SK-N-SH treated with all-trans-retinoic acid at 6 μM for 48 hours (cell line): ENCODE measurements around the gene NKD1.
A peak's percentile ranks its signal among the peaks of the same experiment; 100 is the strongest.

Experiments
- ATAC-seq: fragments of 200-7000 bp; cut with Tn5 transposase; 3 replicates; pipeline ENCODE4 v1.9.1; 2020; ENCODE audit warnings: mild to moderate bottlenecking, moderate library complexity
- ARNTL ChIP-seq: fragments of 450-650 bp; formaldehyde crosslinking; IDR thresholded peaks from 2 replicates; pipeline ENCODE4 v1.5.0; 2020; ENCODE audit warnings: low read depth, mild to moderate bottlenecking, moderate library complexity, borderline replicate concordance
- BACH2 ChIP-seq: fragments of 250-450 bp; sonication (Bioruptor Pico); IDR thresholded peaks from 2 replicates; pipeline ENCODE4 v1.9.0; 2021; ENCODE audit warnings: mild to moderate bottlenecking, borderline replicate concordance
- CSDC2 ChIP-seq: fragments of 250-450 bp; sonication (Bioruptor Pico); IDR thresholded peaks from 2 replicates; pipeline ENCODE4 v1.5.0; 2020; ENCODE audit warnings: mild to moderate bottlenecking, moderate library complexity
- CSRNP3 ChIP-seq: fragments of 250-450 bp; sonication (Bioruptor Pico); IDR thresholded peaks from 2 replicates; pipeline ENCODE4 v1.5.1; 2021; ENCODE audit warnings: mild to moderate bottlenecking, moderate library complexity
- ESRRG ChIP-seq: fragments of 250-450 bp; sonication (Bioruptor Pico); IDR thresholded peaks from 2 replicates; pipeline ENCODE4 v1.6.1; 2021; ENCODE audit warnings: mild to moderate bottlenecking
- ISL1 ChIP-seq: fragments of 250-450 bp; sonication (Bioruptor Pico); IDR thresholded peaks from 2 replicates; pipeline ENCODE4 v2.1.2; 2022; ENCODE audit warnings: mild to moderate bottlenecking, moderate library complexity
- OSR1 ChIP-seq: fragments of 250-450 bp; sonication (Bioruptor Pico); IDR thresholded peaks from 2 replicates; pipeline ENCODE4 v1.8.0; 2022; ENCODE audit warnings: moderate library complexity, mild to moderate bottlenecking, inconsistent platforms
- PATZ1 ChIP-seq: fragments of 250-450 bp; sonication (Bioruptor Pico); IDR thresholded peaks from 2 replicates; pipeline ENCODE4 v1.8.0; 2020; ENCODE audit warnings: mild to moderate bottlenecking, moderate library complexity, borderline replicate concordance
- POU6F1 ChIP-seq: fragments of 250-450 bp; sonication (Bioruptor Pico); IDR thresholded peaks from 2 replicates; pipeline ENCODE4 v1.8.0; 2021; ENCODE audit warnings: low read depth, mild to moderate bottlenecking, moderate library complexity, borderline replicate concordance
- PPARA ChIP-seq: fragments of 250-450 bp; sonication (Bioruptor Pico); IDR thresholded peaks from 2 replicates; pipeline ENCODE4 v1.5.0; 2020; ENCODE audit warnings: mild to moderate bottlenecking, borderline replicate concordance
- SNAI2 ChIP-seq: fragments of 250-450 bp; sonication (Bioruptor Pico); IDR thresholded peaks from 2 replicates; pipeline ENCODE4 v1.5.0; 2020; ENCODE audit warnings: mild to moderate bottlenecking, moderate library complexity
- TCF4 ChIP-seq: fragments of 250-450 bp; sonication (Bioruptor Pico); IDR thresholded peaks from 2 replicates; pipeline ENCODE4 v1.8.0; 2021; ENCODE audit warnings: mild to moderate bottlenecking, moderate library complexity, borderline replicate concordance
- TOX ChIP-seq: fragments of 250-450 bp; sonication (Bioruptor Pico); IDR thresholded peaks from 2 replicates; pipeline ENCODE4 v1.8.0; 2021; ENCODE audit warnings: mild to moderate bottlenecking, moderate library complexity, borderline replicate concordance
- TSHZ2 ChIP-seq: fragments of 250-450 bp; sonication (Bioruptor Pico); IDR thresholded peaks from 2 replicates; pipeline ENCODE4 v1.5.0; 2020; ENCODE audit warnings: mild to moderate bottlenecking, moderate library complexity
- ZC3H10 ChIP-seq: fragments of 250-450 bp; sonication (Bioruptor Pico); IDR thresholded peaks from 2 replicates; pipeline ENCODE4 v1.5.1; 2021; ENCODE audit warnings: mild to moderate bottlenecking, moderate library complexity
- ZFP3 ChIP-seq: fragments of 250-450 bp; sonication (Bioruptor Pico); IDR thresholded peaks from 2 replicates; pipeline ENCODE4 v1.5.0; 2020; ENCODE audit warnings: mild to moderate bottlenecking, moderate library complexity
- ZFP30 ChIP-seq: fragments of 450-650 bp; formaldehyde crosslinking; IDR thresholded peaks from 2 replicates; pipeline ENCODE4 v1.5.0; 2022; ENCODE audit warnings: mild to moderate bottlenecking, moderate library complexity
- ZNF565 ChIP-seq: fragments of 450-650 bp; formaldehyde crosslinking; conservative IDR thresholded peaks from 2 replicates; pipeline ENCODE4 v1.5.0; 2020; ENCODE audit warnings: low read depth, mild to moderate bottlenecking, moderate library complexity
- ZNF70 ChIP-seq: fragments of 450-650 bp; formaldehyde crosslinking; IDR thresholded peaks from 2 replicates; pipeline ENCODE4 v1.5.0; 2020; ENCODE audit warnings: mild to moderate bottlenecking, moderate library complexity
- ZNF8 ChIP-seq: fragments of 450-650 bp; formaldehyde crosslinking; IDR thresholded peaks from 2 replicates; pipeline ENCODE4 v1.5.0; 2020; ENCODE audit warnings: mild to moderate bottlenecking, moderate library complexity

Gene NKD1

GRCh38 chr16:50546125-50546524 lies 2.1 kb upstream of the NKD1 start:
- ATAC-seq = no peak

GRCh38 chr16:50547340-50548124 lies 664 bp upstream of the NKD1 start:
- ATAC-seq = peak; percentile 26; the same call in 2 of the 3 replicates
- TF ChIP-seq POU6F1 (CRISPR knock-in tag) (no peak), ARNTL (CRISPR knock-in tag) (no peak), PATZ1 (no peak), TCF4 (no peak), ZFP3 (no peak), ISL1 (CRISPR knock-in tag) (no peak), ZNF8 (CRISPR knock-in tag) (no peak), PPARA (no peak), TSHZ2 (CRISPR knock-in tag) (no peak), BACH2 (no peak), ZNF565 (no peak), CSDC2 (CRISPR knock-in tag) (no peak)

More at GRCh38 chr16:50546125-50546524, 2.1 kb upstream of the NKD1 start:
- no peak for TF ChIP-seq TSHZ2 (CRISPR knock-in tag)

- no peak for ATAC-seq
- no peak for TF ChIP-seq CSRNP3 (CRISPR knock-in tag)
- no peak for TF ChIP-seq ARNTL (CRISPR knock-in tag)
- TF ChIP-seq ZC3H10 (CRISPR knock-in tag) = no peak
- no peak for TF ChIP-seq TOX (CRISPR knock-in tag)
- no peak for TF ChIP-seq POU6F1 (CRISPR knock-in tag)
- TF ChIP-seq ZFP30 (CRISPR knock-in tag) = no peak
- no peak for TF ChIP-seq BACH2
- TF ChIP-seq ZNF70 (CRISPR knock-in tag) = no peak
- TF ChIP-seq SNAI2 (CRISPR knock-in tag) = no peak
- TF ChIP-seq ESRRG (CRISPR knock-in tag) = no peak
- TF ChIP-seq ZNF8 (CRISPR knock-in tag) = no peak
- TF ChIP-seq TSHZ2 (CRISPR knock-in tag) = no peak
- no peak for TF ChIP-seq OSR1 (CRISPR knock-in tag)
- TF ChIP-seq ISL1 (CRISPR knock-in tag) = no peak
- TF ChIP-seq CSDC2 (CRISPR knock-in tag) = no peak
- no peak for TF ChIP-seq TCF4
Observed at GRCh38 chr16:50548909-50549560, 839 bp downstream of the NKD1 start.
